ENCODE results near the gene CP.
A peak's percentile ranks its signal among the peaks of the same experiment; 100 is the strongest.
"Not testable (repeated sequence)": the region's sequence is repeated elsewhere in the genome, so short reads cannot be mapped to it uniquely, and the experiment has no call there.

Gene CP

GRCh38 chr3:149226776-149227175, 5.1 kb upstream of the CP start:
- no peak for DNase-seq

- no peak for DNase-seq
Measured at GRCh38 chr3:149224736-149225594, 3.3 kb upstream of the CP start.

- DNase-seq, result no peak
Measured at GRCh38 chr3:149223461-149223820, 1.8 kb upstream of the CP start.

GRCh38 chr3:149219380-149220121, 2.1 kb downstream of the CP start:
- DNase-seq, result not testable (repeated sequence)

DNA sequence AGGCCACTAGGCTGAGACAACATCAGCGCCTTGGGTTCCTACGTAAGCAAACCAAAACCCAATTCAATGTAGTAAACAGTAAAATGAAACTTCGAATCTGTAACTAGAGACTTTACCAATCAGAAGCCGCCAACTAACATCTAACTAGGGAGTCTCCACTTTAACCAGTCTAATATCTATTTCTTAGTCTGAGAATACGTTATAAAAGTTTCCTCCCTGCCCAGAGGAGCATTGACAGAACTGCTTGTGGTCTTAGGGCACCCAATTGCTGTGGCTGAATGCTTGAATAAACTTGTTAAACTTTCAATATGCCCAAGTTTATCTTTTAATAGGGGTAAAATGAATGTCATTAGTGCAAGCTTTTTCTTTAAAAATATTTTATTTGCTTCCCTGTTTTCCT, 4.3 kb downstream of the CP start:
- DNase-seq, result no peak

GRCh38 chr3:149216193-149216869, 5.3 kb downstream of the CP start:
- peak; percentile 58 for DNase-seq

DNA sequence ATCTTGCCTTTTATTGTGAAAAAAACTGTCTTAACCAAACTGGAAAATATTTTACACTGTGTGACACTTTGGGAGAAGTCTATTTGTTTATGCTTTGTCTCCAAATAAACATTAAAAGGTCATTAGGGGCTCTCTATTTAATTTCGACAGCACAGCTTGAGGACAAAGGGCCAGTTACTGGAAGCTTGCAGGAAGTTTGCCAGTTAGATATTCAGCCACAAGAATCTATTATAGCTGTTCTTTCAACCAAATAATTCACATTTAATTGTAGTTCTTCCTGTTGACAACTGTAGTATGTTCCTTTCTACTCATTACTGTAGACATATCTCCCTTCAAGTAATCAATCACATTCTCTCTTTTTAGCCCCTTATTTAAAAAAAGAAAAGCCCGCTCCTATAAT, 6.1 kb downstream of the CP start:
- peak; percentile 40 for DNase-seq

DNA sequence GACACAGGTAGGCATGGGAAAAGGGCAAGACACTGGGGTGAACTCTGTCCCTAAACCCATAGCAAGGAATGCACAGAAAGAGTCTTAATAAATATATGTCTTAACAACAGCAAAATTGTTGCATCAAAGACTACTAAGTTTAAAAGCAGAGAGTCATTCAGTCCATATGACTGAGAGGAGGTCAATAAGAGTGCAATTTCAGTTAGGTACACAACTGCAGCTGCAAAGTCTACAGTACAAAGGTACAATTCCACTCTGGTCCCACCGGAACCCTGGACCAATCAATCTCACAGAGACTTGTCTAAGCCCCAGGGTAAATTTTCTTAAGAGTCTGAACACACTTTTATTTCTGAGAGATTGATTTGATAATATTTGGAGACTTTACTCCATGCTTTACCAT, 6.9 kb downstream of the CP start:
- no peak for DNase-seq

- no peak for DNase-seq
Measured at GRCh38 chr3:149212386-149212785, 9.2 kb downstream of the CP start.

DNA sequence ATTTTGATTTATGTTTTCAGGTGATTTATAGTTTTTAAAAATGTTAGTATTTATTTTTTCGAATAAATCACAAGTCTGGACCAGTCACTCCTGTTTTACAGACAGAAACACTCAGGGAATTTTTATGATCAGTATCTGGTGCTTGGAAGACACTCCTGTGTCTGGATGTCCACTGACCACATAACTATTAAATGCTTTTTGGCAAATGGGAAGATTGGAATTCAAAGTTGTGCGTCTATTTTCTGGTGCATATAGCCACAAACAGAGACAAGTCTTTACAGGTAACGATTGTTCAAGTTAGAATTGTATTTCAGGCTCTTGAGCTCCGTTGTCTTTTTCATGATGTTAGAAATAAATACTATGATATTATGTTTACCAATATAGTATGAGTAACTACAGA, 12.2 kb downstream of the CP start:
- no peak for DNase-seq

GRCh38 chr3:149207475-149207874, 14.2 kb downstream of the CP start:
- DNase-seq, result no peak

DNA sequence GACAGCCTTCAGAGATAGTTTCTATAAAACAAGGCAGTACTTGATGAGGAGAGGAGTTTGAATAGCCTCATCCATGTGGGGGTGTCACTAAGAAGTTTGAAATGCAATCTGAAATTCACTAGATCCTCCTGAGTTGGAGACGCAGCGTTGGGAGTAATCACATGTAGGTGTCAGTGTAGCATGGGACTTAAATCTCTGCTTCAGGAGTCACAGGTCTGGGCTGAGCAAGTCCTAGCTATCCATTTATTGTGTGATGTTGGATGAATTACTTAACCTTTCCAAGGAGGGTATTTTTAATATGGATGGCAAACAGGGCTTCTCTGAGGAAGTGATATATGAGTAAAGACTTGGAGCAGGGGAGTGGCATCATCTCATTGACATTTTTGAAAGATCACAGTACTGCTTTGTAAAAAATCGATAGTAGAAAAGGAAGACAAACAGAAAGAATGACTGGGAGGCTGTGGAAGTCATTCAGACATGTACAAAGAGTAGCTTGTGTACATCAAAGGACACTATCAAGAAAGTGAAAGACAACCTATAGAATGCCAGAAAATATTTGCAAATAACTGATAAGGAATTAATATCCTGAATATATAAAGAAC, 17.1 kb downstream of the CP start:
- DNase-seq, result no peak

- DNase-seq, result no peak
Measured at GRCh38 chr3:149203758-149204157, 17.9 kb downstream of the CP start.

DNA sequence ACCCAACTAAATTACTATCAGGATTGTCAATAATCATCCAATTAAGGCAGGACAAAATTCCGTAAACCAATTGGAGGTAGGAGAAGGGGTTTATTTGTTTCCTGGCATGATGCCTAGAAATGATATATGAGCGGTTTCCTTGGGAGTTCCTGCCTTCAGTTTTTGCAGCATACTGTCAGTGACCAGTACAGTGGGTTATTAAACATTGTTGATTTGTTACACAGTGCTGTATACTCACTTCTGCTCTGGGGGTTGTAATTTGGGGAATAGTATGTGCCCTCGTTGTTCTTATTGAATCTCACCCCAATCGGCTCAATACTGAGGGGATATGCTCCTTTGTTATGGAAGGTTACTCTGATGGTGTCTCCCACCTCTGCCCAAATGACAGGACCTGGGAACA, 22.2 kb downstream of the CP start:
- peak; percentile 59 for DNase-seq

DNA sequence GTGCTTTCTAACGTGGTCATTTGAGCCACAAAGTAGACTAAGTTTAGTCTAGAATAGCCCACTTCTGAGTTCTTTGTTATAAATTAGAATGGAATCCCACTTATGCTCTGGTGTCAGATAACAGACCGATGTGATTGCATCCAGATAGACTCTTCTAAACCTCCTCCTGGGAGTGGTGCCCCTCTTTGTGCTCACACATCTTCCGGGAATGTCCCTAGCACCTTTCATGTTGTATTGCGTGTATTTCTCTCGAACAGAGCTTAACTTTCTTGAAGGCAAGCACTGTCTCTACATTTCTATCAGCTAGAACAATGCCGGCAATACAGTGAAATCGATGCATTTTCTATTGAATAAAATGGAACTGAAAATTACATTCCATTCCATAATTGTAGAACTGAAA, 23.0 kb downstream of the CP start:
- no peak for DNase-seq

DNA sequence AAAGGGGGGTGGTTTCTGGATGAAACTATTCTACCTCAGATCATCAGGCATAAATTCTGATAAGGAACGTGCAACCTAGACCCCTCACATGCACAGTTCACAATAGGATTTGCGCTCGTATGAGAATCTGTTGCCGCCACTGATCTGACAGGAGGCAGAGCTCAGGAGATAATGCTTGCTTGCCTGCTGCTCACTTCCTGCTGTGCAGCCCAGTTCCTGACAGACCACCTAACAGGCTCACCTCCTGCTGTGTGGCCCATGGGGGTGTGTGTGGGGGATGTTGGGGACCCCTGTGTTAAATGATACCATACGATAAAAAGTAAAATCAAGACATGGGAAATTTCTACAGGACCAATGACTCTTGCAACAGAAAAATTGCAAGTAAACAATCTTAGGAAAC, 24.0 kb downstream of the CP start:
- no peak for DNase-seq

- not testable (repeated sequence) for DNase-seq
Measured at GRCh38 chr3:149196805-149197592, 24.6 kb downstream of the CP start.

DNA sequence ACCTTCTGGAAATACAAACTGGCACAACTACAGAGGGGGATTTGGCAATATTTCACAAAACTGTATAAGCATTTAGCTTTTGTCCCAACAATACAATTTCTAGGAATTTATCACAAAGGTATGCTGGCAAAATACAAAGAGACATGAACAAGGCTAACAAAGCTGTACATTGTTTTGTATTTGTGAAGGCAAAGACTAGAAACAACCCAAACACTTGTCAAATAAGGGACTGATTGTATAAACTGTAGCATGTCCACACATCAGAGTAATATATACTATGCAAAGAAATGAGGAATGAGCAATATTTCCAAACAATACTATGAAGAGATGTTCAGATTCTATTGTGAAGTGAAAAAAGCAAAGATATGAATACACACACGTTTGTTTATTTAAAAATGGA, 26.4 kb downstream of the CP start:
- no peak for DNase-seq

GRCh38 chr3:149188494-149188893, 33.1 kb downstream of the CP start:
- no peak for DNase-seq

GRCh38 chr3:149186721-149187120, 34.9 kb downstream of the CP start:
- DNase-seq, result no peak

DNA sequence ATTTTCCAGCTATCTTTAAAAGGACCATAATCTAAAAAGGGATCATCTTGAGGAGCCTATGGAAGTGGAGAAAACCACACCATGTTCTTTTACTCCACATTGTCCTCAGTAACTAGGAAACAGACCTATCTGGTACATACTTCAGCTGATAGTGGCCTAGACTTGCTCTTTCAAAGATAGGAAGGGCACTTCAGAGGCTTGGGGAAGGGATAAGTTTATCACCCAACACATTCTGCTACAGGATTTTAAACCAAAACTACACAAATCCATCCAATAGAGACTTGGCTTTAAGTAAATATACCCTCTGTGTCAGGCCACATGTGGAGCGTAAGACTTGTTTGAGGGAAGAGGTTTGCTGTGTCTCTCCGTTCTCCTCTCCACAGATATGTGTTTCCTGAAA, 35.4 kb downstream of the CP start:
- DNase-seq, result no peak

DNA sequence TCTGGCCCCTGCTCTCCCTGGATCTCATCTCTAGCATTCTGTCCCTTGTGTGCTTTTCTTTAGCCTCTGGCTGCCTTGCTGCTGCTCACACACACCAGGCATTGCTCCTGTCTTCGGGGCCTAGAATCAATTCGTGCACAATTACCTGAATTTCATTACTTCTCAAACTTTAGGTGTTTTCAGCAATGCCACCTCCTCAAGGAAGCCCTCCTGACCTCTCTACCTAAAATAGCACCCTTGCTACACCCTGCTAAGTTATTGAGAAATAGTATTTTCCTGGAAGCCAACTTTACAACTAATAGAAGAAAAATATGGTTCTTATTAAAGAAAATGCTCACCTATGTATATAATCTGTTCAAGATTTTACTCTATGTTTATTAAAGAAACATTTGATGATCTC, 40.4 kb downstream of the CP start:
- no peak for DNase-seq
